Muscle of leg (tissue), 11 donors: ENCODE data around the gene TRMO. TPM values are rescaled to one million over a fixed set of nuclear protein-coding genes. Genes with fewer than 3 reads are reported as not detected.

Source experiments
- DNase-seq: peaks from one replicate; pipeline ENCODE4 v3.0.0; 2013
- H3K27ac ChIP-seq: one replicate; pipeline ENCODE4 v1.5.1; 2013; ENCODE audit warnings: mild to moderate bottlenecking, low read length, control low read depth
- H3K27me3 ChIP-seq: one replicate; pipeline ENCODE4 v1.6.1; 2013; ENCODE audit warnings: low read length; ENCODE audit not compliant: control insufficient read depth, insufficient read depth
- H3K36me3 ChIP-seq: one replicate; pipeline ENCODE4 v1.6.1; 2013; ENCODE audit warnings: low read length; ENCODE audit not compliant: control insufficient read depth, insufficient read depth
- H3K4me1 ChIP-seq: one replicate; pipeline ENCODE4 v1.6.1; 2013; ENCODE audit warnings: low read length; ENCODE audit not compliant: control insufficient read depth, insufficient read depth
- H3K4me3 ChIP-seq: one replicate; pipeline ENCODE4 v1.5.1; 2013; ENCODE audit warnings: low read length, control low read depth
- H3K9me3 ChIP-seq: replicated peaks from 2 replicates; pipeline ENCODE4 v1.6.1; 2013; ENCODE audit warnings: low read depth, low read length; ENCODE audit not compliant: control insufficient read depth
- WGBS: methylation state at CpG from one replicate; pipeline ENCODE4 v1.1.5; 2013; ENCODE audit warnings: missing lambda C conversion rate; ENCODE audit not compliant: insufficient coverage; 5-methylcytosine and 5-hydroxymethylcytosine counted together
- polyA plus RNA-seq, 8 donors: library from polyadenylated mRNA; unstranded; fragments of 120-200 nt; gene quantifications; one replicate each; pipeline versions ENCODE4 v1.2.1 to v1.2.3, GENCODE V29; 2013; ENCODE audit warnings: inconsistent platforms in 1 of 8, low replicate concordance in 1 of 8; ENCODE audit not compliant: insufficient read length in 8 of 8, insufficient read depth in 1 of 8
- total RNA-seq: library from RNA; stranded (reverse); fragments of 120-200 nt; gene quantifications from one replicate; pipeline ENCODE4 v1.2.4, GENCODE V29; 2013

The TRMO gene
- total and polyA plus RNA-seq, 9 donors, result 8.4 to 12.7 (median 10.6) TPM

DNA sequence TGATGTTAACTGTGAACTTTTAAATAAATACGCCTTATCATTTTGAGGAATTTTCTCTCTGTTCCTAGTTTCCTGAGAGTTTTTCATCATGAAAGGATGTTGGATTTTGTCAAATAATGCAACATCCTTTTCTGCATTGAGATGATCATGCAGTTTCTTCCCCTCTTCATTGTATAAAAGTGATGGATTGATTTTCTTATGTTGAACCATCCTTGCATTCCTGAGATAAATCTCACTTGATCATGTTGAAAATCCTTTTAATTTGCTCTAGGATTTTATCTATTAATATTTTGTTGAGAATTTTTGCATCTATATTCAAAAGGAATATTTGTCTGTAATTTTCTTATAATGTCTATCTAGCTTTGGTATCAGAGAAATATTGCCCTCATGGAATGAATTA, 56.0 kb downstream of the TRMO start:
- DNase-seq, result no peak
- Histone ChIP-seq H3K4me3 (no peak overlapping the region), H3K4me1 (no peaks in the 10 kb centered on the region), H3K27ac (no peak overlapping the region), H3K36me3 (no peaks in the 10 kb centered on the region), H3K9me3 (no peaks in the 10 kb centered on the region), H3K27me3 (peaks cover 33% of the 10 kb centered on the region)
- WGBS, result no CpG with 5 or more reads among the region's 1 CpG

DNA sequence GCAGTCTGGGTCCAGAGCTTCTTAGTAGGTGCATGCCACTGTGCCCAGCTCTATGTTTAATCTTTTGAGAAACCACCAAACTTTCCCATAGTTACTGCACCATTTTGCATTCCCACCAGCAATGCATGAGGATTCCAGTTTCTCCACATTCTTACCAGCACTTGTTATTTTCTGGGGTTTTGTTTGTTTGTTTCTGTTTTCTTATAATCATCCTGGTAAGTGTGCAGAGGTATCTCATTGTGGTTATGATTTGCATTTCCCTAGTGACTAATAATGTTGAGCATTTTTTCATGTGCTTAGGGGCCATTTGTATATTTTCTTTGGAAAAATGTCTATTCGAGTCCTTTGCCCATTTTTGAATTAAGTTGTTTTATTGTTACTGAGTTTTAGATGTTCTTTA, 57.9 kb downstream of the TRMO start:
- peaks cover 48% of the 10 kb centered on the region for H3K27me3 ChIP-seq

DNA sequence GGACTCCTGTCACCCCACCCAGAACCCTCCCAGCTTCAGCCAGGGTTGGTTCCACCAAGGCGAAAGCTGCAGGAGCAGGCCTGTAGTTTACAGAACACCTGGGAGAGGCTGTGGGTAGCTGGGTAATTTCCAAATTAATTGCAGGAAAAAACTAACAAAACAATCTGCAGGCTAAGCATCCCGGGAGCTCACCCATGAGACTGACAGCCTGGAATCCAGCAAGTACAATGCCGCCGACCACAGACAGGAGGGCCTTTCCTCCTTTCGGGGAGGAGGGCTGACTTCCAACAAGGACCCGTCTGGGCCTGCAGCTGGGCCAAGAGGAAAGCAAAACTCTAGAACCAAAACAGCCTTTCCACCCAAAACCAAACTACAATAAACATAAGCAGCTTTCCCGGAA, 59.0 kb downstream of the TRMO start:
- Histone ChIP-seq H3K27ac (no peak overlapping the region), H3K4me1 (no peaks in the 10 kb centered on the region), H3K36me3 (no peaks in the 10 kb centered on the region), H3K27me3 (peaks cover 58% of the 10 kb centered on the region), H3K4me3 (no peak overlapping the region), H3K9me3 (no peaks in the 10 kb centered on the region)
- DNase-seq, result no peak
- 59% methylated on average over 3 of the region's 7 CpGs for WGBS

More for the DNA sequence above, 57.9 kb downstream of the TRMO start:
- H3K9me3 ChIP-seq, result no peaks in the 10 kb centered on the region
- H3K27ac ChIP-seq, result no peak overlapping the region
- H3K4me3 ChIP-seq, result no peak overlapping the region
- no peak for DNase-seq
- no CpG with 5 or more reads among the region's 1 CpG for WGBS
- H3K36me3 ChIP-seq, result no peaks in the 10 kb centered on the region
- no peaks in the 10 kb centered on the region for H3K4me1 ChIP-seq

DNA sequence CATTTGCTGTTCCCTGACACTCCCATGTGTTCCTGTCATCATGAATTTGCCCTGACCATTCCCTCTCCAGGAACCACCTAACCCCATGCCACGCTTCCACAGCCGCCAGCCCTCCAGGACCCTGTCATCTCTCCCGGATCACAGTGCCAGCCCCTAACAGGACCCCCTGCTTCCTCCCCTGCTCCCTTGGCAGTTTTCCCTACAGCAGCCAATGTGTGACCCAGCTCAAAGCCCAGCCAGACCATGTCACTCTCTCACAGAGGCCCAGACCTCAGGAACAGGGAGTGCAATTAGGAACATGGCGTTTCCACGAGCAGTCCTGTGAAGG, 61.2 kb downstream of the TRMO start:
- WGBS, result 66% methylated on average over 3 of the region's 5 CpGs
- DNase-seq, result no peak
- H3K4me1 ChIP-seq, result no peaks in the 10 kb centered on the region
- peaks cover 76% of the 10 kb centered on the region for H3K27me3 ChIP-seq
- no peaks in the 10 kb centered on the region for H3K9me3 ChIP-seq
- no peak overlapping the region for H3K27ac ChIP-seq
- no peaks in the 10 kb centered on the region for H3K36me3 ChIP-seq
- no peak overlapping the region for H3K4me3 ChIP-seq

DNA sequence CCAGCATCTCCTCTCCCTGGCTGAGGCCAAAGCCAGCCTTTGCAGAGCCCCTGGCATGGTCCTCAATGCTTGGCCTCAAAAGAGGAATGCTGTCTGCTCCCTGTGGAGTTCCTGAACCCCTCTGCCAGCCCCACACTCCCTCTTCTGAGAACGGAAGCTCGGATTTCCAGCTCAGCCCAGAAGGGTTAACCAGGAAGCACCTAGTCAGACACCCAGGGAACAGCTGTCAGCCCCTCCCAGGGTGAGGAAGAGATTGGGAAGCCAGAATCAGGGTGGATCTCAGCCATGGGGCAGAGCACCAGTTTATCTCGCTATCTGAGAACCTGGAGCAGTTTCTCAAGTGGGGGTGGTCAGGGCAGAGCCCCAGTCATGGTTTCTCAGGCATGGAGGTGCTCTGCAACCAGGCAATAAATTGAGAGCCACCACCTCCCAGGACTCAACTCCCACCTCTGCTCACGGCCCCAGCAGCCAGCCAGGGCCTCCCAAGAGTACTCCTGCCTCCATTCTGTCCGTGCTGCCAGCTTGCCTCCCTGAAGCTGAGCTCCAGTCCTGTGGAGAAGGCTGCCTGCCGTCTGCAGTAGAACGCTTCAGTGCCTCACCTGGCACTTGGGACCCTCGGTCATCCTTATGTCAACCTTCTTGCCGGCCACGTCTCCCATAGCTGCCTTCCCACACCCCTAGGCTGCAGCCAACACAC, 61.7 kb downstream of the TRMO start:
- no peak overlapping the region for H3K27ac ChIP-seq
- no peaks in the 10 kb centered on the region for H3K4me1 ChIP-seq
- peaks cover 81% of the 10 kb centered on the region for H3K27me3 ChIP-seq
- WGBS, result 21% methylated on average over 8 of the region's 10 CpGs
- H3K36me3 ChIP-seq, result no peaks in the 10 kb centered on the region
- DNase-seq, result no peak
- no peaks in the 10 kb centered on the region for H3K9me3 ChIP-seq
- no peak overlapping the region for H3K4me3 ChIP-seq

DNA sequence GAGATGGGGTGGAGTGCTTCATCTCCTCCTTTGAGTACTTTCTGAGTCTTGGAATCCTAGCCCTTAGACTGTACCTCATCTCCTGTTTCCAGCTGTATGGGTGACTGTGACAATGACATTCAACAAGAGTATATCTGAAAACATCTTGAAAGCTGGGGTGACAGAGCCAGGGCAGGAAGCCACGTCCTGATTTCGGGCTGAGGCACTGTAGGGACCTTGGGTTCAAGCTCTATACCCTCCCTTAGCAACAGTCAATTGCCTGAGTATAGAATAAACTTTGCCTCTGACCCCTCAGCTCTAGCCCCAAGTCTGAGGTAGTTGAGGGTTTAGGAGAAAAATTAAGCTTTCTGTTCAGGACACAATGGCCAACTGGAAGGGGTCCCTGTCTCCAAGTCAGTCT, 63.0 kb downstream of the TRMO start:
- Histone ChIP-seq H3K4me1 (no peaks in the 10 kb centered on the region), H3K27ac (no peak overlapping the region), H3K4me3 (no peak overlapping the region), H3K27me3 (peaks cover 89% of the 10 kb centered on the region), H3K9me3 (no peaks in the 10 kb centered on the region), H3K36me3 (no peaks in the 10 kb centered on the region)
- no CpG with 5 or more reads among the region's 2 CpGs for WGBS
- DNase-seq, result no peak

DNA sequence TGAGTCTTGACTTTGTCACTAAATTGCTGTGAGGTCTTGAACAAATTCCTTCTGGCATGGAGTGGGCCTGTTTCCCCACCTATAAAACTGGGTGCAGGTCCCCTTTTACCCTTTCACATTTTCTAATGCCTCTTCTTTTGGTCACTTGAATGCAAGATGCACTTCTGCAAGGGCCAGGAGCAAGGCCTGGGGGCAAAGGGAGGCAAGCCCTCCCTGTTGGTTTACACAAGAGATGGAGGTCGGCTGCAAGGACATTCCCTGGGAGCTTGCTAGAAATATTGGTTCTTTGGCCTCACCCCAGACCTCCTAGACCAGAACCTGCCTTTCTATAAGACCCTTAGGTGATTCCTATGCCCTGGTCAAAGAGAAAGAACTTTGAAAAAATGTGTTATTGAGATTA, 63.5 kb downstream of the TRMO start:
- Histone ChIP-seq H3K27me3 (peaks cover 88% of the 10 kb centered on the region), H3K4me3 (no peak overlapping the region), H3K4me1 (no peaks in the 10 kb centered on the region), H3K27ac (no peak overlapping the region), H3K9me3 (no peaks in the 10 kb centered on the region), H3K36me3 (no peaks in the 10 kb centered on the region)
- DNase-seq, result no peak
- WGBS, result no CpG with 5 or more reads among the region's 1 CpG

DNA sequence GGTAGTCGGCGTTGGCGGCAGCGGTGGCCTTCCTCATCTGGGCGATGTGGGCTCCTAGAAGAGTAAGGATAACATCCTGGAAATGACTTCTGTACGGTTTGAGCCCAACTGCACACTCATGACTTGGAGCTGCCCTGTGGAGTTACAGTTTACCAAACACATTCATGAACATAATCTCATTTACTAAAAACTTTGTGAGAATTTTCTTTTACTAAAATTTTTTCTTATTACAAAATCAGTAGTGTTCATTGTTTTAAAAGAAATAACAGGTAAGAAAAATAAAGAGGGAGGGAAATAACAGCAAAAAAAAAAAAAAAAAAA, 63.9 kb downstream of the TRMO start:
- Histone ChIP-seq H3K4me1 (no peaks in the 10 kb centered on the region), H3K4me3 (no peak overlapping the region), H3K9me3 (no peaks in the 10 kb centered on the region), H3K36me3 (no peaks in the 10 kb centered on the region), H3K27me3 (peaks cover 88% of the 10 kb centered on the region), H3K27ac (no peak overlapping the region)
- DNase-seq, result no peak
- 0% methylated on average over 3 of the region's 6 CpGs for WGBS

DNA sequence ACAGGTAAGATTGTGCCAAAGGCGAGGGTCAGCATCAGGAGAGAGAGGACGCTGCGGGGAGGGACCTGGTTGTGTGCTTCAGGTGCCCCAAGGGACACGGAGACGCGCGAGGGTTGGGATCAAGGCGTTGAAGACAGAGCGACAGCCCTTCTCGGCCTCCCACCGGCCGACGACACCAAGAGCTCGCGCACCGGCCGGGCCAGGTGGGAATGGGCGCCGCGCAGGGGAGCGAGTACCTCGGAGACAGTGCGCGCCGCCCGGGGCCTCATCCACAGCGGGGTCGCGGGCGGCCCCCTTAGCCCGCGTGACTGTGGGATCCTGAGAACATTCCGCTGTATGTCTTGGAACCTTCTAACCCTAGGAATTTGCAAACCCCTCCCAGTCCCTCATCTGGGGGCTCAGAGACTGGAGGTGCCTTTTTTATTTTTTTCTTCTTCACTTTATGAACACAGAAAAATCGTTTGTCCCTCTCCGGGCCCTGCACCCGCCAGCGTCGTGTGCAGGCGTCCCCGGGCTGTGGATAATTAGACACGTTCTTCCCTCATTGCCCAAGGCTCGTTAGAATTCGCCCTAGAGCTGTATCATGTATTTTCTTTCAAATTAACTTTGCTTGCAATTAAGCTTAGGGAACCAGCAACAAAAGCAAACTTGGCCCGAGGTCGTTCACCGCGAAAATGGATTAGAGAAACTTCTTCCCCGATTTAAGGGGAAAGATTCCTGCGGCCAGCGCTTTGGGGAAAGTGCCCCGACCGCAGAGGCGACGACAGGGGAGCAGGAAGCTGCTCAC, 64.5 kb downstream of the TRMO start:
- no peaks in the 10 kb centered on the region for H3K9me3 ChIP-seq
- no peak for DNase-seq
- H3K4me1 ChIP-seq, result no peaks in the 10 kb centered on the region
- 1% methylated on average over 54 of the region's 54 CpGs for WGBS
- peaks cover 88% of the 10 kb centered on the region for H3K27me3 ChIP-seq
- H3K27ac ChIP-seq, result no peak overlapping the region
- no peaks in the 10 kb centered on the region for H3K36me3 ChIP-seq
- H3K4me3 ChIP-seq, result no peak overlapping the region

DNA sequence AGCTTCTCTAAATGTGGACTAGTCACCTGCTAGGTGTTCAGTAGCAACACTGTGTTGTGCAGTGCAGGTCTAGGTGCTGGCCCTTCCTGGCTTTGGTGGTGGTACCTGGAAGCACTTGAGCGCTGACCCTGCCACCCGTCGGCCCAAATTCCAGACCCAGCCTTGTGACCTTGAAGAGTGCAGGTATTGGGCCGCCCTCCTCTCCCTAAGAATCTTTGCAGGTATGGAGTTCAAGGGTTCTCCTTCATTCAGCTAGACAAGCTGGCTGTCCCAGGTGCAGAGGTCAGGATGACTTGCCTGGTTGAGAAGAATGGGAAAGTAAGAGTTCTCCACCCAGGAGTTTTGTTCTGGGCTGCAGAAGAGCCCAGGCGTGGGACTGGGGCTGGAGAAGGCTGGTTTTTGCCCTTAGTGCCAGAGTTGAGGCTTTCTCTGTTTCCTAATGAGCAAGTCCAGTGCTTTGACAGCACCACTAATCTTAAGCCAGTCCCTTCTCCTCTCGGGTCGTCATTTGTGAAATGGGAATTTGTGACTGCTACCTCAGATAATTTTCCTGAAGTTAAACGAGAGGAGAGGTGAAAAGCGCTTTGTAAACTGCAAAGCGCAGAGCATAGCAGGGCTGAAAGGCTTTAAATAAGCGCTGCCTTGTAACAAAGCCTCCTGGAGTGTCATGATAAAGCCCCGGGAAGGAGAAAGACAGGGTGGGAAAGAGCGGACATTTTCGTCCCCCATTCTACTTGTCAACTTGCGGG, 65.3 kb downstream of the TRMO start:
- no peaks in the 10 kb centered on the region for H3K9me3 ChIP-seq
- no peaks in the 10 kb centered on the region for H3K36me3 ChIP-seq
- peaks cover 2% of the 10 kb centered on the region for H3K4me1 ChIP-seq
- 6% methylated on average over 8 of the region's 15 CpGs for WGBS
- no peak overlapping the region for H3K27ac ChIP-seq
- H3K4me3 ChIP-seq, result no peak overlapping the region
- DNase-seq, result no peak
- peaks cover 92% of the 10 kb centered on the region for H3K27me3 ChIP-seq
